MM.1S (cell line): Measurements from ENCODE around the gene EVA1A.

Source experiments
- CTCF ChIP-seq: fragments of 300-600 bp; sonication (generic); IDR thresholded peaks from 2 replicates; pipeline ENCODE4 v1.5.1; 2016; ENCODE audit warnings: antibody characterized with exemption, low read length, mixed read lengths
- EZH2 ChIP-seq: fragments of 300-600 bp; sonication (generic); optimal IDR thresholded peaks from 2 replicates; pipeline ENCODE3; 2017; ENCODE audit warnings: low read depth, mild to moderate bottlenecking, antibody characterized with exemption, low read length, mixed read lengths
- EZH2phosphoT487 ChIP-seq: fragments of 300-600 bp; sonication (generic); IDR thresholded peaks from 2 replicates; pipeline ENCODE4 v1.6.1; 2018; ENCODE audit warnings: antibody characterized with exemption, low read length

- TF ChIP-seq EZH2 (no peak), CTCF (no peak), EZH2phosphoT487 (no peak)
These were observed 20.6 kb downstream of the EVA1A start for GRCh38 chr2:75539955-75540716.
